K562 (cell line): ENCODE results near the gene TMEM156. TPM values are rescaled to one million over a fixed set of nuclear protein-coding genes. Genes with fewer than 3 reads are reported as not detected.

ENCODE experiments used
- BCLAF1 ChIP-seq, 2 experiments: fragments of 450-650 bp in 1 of 2; IDR thresholded peaks; 2 replicates each; pipeline ENCODE4 v1.6.1; 2011 to 2017; ENCODE audit warnings: low read depth in 2 of 2, antibody characterized with exemption in 1 of 2, borderline replicate concordance in 1 of 2, low read length in 1 of 2, mild to moderate bottlenecking in 1 of 2, mixed read lengths in 1 of 2; ENCODE audit not compliant: control insufficient read depth in 1 of 2
- CHCHD3 ChIP-seq: fragments of 250-450 bp; sonication (Bioruptor Pico); IDR thresholded peaks from 2 replicates; pipeline ENCODE4 v2.1.2; 2022; ENCODE audit warnings: mild to moderate bottlenecking
- HNRNPLL ChIP-seq: fragments of 200-400 bp; formaldehyde crosslinking; IDR thresholded peaks from 2 replicates; pipeline ENCODE4 v1.6.1; 2017; ENCODE audit warnings: low read length, low read depth, mild to moderate bottlenecking; ENCODE audit not compliant: poor library complexity, severe bottlenecking
- LARP7 ChIP-seq: fragments of 450-650 bp; IDR thresholded peaks from 2 replicates; pipeline ENCODE4 v1.6.1; 2016
- MAFF ChIP-seq: IDR thresholded peaks from 2 replicates; pipeline ENCODE4 v1.6.1; 2012; ENCODE audit warnings: low read length, improper control_type of control experiment
- MBD1 ChIP-seq: fragments of 250-450 bp; sonication (Bioruptor Pico); IDR thresholded peaks from 2 replicates; pipeline ENCODE4 v1.8.0; 2022; ENCODE audit warnings: inconsistent platforms
- NR2C2 ChIP-seq, 2 experiments: fragments of 200-800 bp in 1 of 2; sonication (Bioruptor generic) in 1 of 2; sonication (generic) in 1 of 2; formaldehyde crosslinking in 1 of 2; IDR thresholded peaks; 2 replicates each; pipeline versions ENCODE4 v1.6.1 to v1.8.0; 2016 to 2022; ENCODE audit warnings: mild to moderate bottlenecking in 1 of 2, missing compliant biosample characterization in 1 of 2, missing genetic modification characterization in 1 of 2, missing genetic modification reagents in 1 of 2
- POLR2B ChIP-seq: fragments of 450-650 bp; IDR thresholded peaks from 2 replicates; pipeline ENCODE4 v1.6.1; 2018; ENCODE audit warnings: low read depth; ENCODE audit not compliant: partially characterized antibody
- POLR3A ChIP-seq: IDR thresholded peaks from 2 replicates; pipeline ENCODE4 v1.6.1; 2011; ENCODE audit warnings: borderline replicate concordance, mild to moderate bottlenecking, moderate library complexity; ENCODE audit not compliant: insufficient read length, insufficient read depth; ENCODE audit errors: extremely low read depth
- TAL1 ChIP-seq: fragments of 450-650 bp; IDR thresholded peaks from 2 replicates; pipeline ENCODE4 v1.6.1; 2016; ENCODE audit warnings: mild to moderate bottlenecking
- ZBED1 ChIP-seq: IDR thresholded peaks from 2 replicates; pipeline ENCODE4 v1.6.1; 2014
- polyA plus RNA-seq, 8 experiments: library from polyadenylated mRNA; depleted of rRNA in 4 of 8; stranded (reverse) in 5 of 8; unstranded in 3 of 8; fragments of >200 nt; fragmentation: Nextera tagmentation in 2 of 8; fragmentation: Illumina TruSeq in 1 of 8; extraction: Ambion mirVana in 2 of 8; extraction: Trizol in 1 of 8; gene quantifications; 2 replicates each; pipeline versions ENCODE4 v1.2.1 to v1.2.3, GENCODE V29; 2011 to 2014; ENCODE audit warnings: inconsistent platforms in 1 of 8, missing spikeins in 1 of 8
- total RNA-seq, 7 experiments: library from RNA; depleted of rRNA in 6 of 7; stranded (reverse); fragments of >200 nt in 6 of 7; fragmentation: Illumina TruSeq in 2 of 7; extraction: Trizol in 2 of 7; gene quantifications; 2 replicates each; pipeline versions ENCODE4 v1.2.1 to v1.2.3, GENCODE V29; 2011 to 2021; ENCODE audit warnings: low replicate concordance in 1 of 7
- TF ChIP-seq, protein P1 (sequence below), 2 experiments: fragments of 200-800 bp in 1 of 2; sonication (Bioruptor generic) in 1 of 2; sonication (generic) in 1 of 2; formaldehyde crosslinking in 1 of 2; IDR thresholded peaks in 1 of 2; conservative IDR thresholded peaks in 1 of 2; 2 replicates each; pipeline versions ENCODE4 v1.5.0 to v1.6.1; 2016 to 2020; ENCODE audit warnings: missing compliant biosample characterization in 1 of 2, missing genetic modification characterization in 1 of 2, missing genetic modification reagents in 1 of 2
- TF ChIP-seq, protein P2 (sequence below), 3 experiments: fragments of 200-800 bp in 1 of 3; fragments of 250-450 bp in 1 of 3; fragments of 450-650 bp in 1 of 3; sonication (Bioruptor Pico) in 1 of 3; sonication (Bioruptor generic) in 1 of 3; formaldehyde crosslinking in 1 of 3; IDR thresholded peaks; 2 replicates each; pipeline versions ENCODE4 v1.6.1 to v1.8.0; 2016 to 2022; ENCODE audit warnings: mild to moderate bottlenecking in 2 of 3, missing genetic modification characterization in 2 of 3, missing compliant biosample characterization in 1 of 3, moderate library complexity in 1 of 3

Gene TMEM156
- total and polyA plus RNA-seq, 9 of the 15 experiments (the other 6 are each of a cell fraction or from before 2014, with no cell fraction given): 3.5 to 9.6 (median 6.4) TPM

GRCh38 chr4:38980903-38981676, 51.1 kb downstream of the TMEM156 start (continued):
- TF ChIP-seq POLR2B (no peak), CHCHD3 (no peak), ZBED1 (no peak), MBD1 (no peak), HNRNPLL (no peak), NR2C2 (CRISPR knock-in tag; IDR thresholded peaks at IDR 0.05) (no peak), NR2C2 (tag; IDR thresholded peaks at IDR 0.05) (no peak), BCLAF1 (IDR thresholded peaks at IDR 0.05; ENCODE audit: borderline replicate concordance in 1 of 2, control insufficient read depth in 1 of 2, low read depth in 2 of 2, low read length in 1 of 2) (no peak), MAFF (no peak), TAL1 (peak; percentile 40; the same call in 1 of the 2 replicates), LARP7 (no peak), POLR3A (no peak)
- TF ChIP-seq, protein P1, sequence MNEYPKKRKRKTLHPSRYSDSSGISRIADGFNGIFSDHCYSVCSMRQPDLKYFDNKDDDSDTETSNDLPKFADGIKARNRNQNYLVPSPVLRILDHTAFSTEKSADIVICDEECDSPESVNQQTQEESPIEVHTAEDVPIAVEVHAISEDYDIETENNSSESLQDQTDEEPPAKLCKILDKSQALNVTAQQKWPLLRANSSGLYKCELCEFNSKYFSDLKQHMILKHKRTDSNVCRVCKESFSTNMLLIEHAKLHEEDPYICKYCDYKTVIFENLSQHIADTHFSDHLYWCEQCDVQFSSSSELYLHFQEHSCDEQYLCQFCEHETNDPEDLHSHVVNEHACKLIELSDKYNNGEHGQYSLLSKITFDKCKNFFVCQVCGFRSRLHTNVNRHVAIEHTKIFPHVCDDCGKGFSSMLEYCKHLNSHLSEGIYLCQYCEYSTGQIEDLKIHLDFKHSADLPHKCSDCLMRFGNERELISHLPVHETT (CRISPR knock-in tag; conservative IDR thresholded peaks at IDR 0.05 in 1 of 2, IDR thresholded peaks at IDR 0.05 in 1 of 2): 0 out of 4 replicates have a peak, but pooled peaks of 1 of the 2 experiments have one; percentile 34
- TF ChIP-seq, protein P2, sequence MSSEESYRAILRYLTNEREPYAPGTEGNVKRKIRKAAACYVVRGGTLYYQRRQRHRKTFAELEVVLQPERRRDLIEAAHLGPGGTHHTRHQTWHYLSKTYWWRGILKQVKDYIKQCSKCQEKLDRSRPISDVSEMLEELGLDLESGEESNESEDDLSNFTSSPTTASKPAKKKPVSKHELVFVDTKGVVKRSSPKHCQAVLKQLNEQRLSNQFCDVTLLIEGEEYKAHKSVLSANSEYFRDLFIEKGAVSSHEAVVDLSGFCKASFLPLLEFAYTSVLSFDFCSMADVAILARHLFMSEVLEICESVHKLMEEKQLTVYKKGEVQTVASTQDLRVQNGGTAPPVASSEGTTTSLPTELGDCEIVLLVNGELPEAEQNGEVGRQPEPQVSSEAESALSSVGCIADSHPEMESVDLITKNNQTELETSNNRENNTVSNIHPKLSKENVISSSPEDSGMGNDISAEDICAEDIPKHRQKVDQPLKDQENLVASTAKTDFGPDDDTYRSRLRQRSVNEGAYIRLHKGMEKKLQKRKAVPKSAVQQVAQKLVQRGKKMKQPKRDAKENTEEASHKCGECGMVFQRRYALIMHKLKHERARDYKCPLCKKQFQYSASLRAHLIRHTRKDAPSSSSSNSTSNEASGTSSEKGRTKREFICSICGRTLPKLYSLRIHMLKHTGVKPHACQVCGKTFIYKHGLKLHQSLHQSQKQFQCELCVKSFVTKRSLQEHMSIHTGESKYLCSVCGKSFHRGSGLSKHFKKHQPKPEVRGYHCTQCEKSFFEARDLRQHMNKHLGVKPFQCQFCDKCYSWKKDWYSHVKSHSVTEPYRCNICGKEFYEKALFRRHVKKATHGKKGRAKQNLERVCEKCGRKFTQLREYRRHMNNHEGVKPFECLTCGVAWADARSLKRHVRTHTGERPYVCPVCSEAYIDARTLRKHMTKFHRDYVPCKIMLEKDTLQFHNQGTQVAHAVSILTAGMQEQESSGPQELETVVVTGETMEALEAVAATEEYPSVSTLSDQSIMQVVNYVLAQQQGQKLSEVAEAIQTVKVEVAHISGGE (CRISPR knock-in tag; IDR thresholded peaks at IDR 0.05): 0 out of 6 replicates have a peak, but pooled peaks of 1 of the 3 experiments have one; percentile 44
